ENCODE results near the gene NR1H2.
"Not testable (repeated sequence)": the region's sequence is repeated elsewhere in the genome, so short reads cannot be mapped to it uniquely, and the experiment has no call there.

The NR1H2 gene

GRCh38 chr19:50331221-50331993, 44.9 kb upstream of the NR1H2 start:
- FAIRE-seq, result no peak
- no peak for DNase-seq (ENCODE audit: insufficient read length, low spot score)
- TF ChIP-seq POLR2A (IDR thresholded peaks at IDR 0.05; ENCODE audit: low read depth, low read length) (no peak), TAF1 (IDR thresholded peaks at IDR 0.05; ENCODE audit: low read depth, low read length) (no peak), PAX5 (IDR thresholded peaks at IDR 0.05; ENCODE audit: insufficient read depth, low read length, severe bottlenecking) (no peak), POU2F2 (IDR thresholded peaks at IDR 0.05; ENCODE audit: low read depth, low read length) (no peak), SPI1 (IDR thresholded peaks at IDR 0.05; ENCODE audit: low read depth, low read length) (no peak), POLR2AphosphoS5 (IDR thresholded peaks at IDR 0.05; ENCODE audit: low read depth, low read length) (no peak)

GRCh38 chr19:50331994-50332243, 44.3 kb upstream of the NR1H2 start:
- DNase-seq (ENCODE audit: insufficient read length, low spot score) (no peak), FAIRE-seq (no peak)
- no peak for TF ChIP-seq PAX5 (IDR thresholded peaks at IDR 0.05; ENCODE audit: insufficient read depth, low read length, severe bottlenecking)
- TF ChIP-seq POU2F2 (IDR thresholded peaks at IDR 0.05; ENCODE audit: low read depth, low read length), result 0 out of 2 replicates have a peak, but pooled peaks have one; percentile 21
- no peak for TF ChIP-seq POLR2AphosphoS5 (IDR thresholded peaks at IDR 0.05; ENCODE audit: low read depth, low read length)
- no peak for TF ChIP-seq TAF1 (IDR thresholded peaks at IDR 0.05; ENCODE audit: low read depth, low read length)
- TF ChIP-seq SPI1 (IDR thresholded peaks at IDR 0.05; ENCODE audit: low read depth, low read length), result no peak

GRCh38 chr19:50332244-50333038, 43.8 kb upstream of the NR1H2 start:
- TF ChIP-seq TAF1 (IDR thresholded peaks at IDR 0.05; ENCODE audit: low read depth, low read length) (no peak), PAX5 (IDR thresholded peaks at IDR 0.05; ENCODE audit: insufficient read depth, low read length, severe bottlenecking) (no peak), POLR2AphosphoS5 (IDR thresholded peaks at IDR 0.05; ENCODE audit: low read depth, low read length) (0 out of 2 replicates have a peak, but pooled peaks have one; percentile 28), SPI1 (IDR thresholded peaks at IDR 0.05; ENCODE audit: low read depth, low read length) (peak; percentile 64), POLR2A (IDR thresholded peaks at IDR 0.05; ENCODE audit: low read depth, low read length) (no peak), POU2F2 (IDR thresholded peaks at IDR 0.05; ENCODE audit: low read depth, low read length) (no peak)
- DNase-seq (ENCODE audit: insufficient read length, low spot score), result no peak
- FAIRE-seq, result no peak

GRCh38 chr19:50333235-50333736, 43.0 kb upstream of the NR1H2 start:
- DNase-seq (ENCODE audit: insufficient read length, low spot score), result no peak
- peak; percentile 97 for FAIRE-seq
- TF ChIP-seq TAF1 (IDR thresholded peaks at IDR 0.05; ENCODE audit: low read depth, low read length) (no peak), POU2F2 (IDR thresholded peaks at IDR 0.05; ENCODE audit: low read depth, low read length) (peak; percentile 70), PAX5 (IDR thresholded peaks at IDR 0.05; ENCODE audit: insufficient read depth, low read length, severe bottlenecking) (no peak), SPI1 (IDR thresholded peaks at IDR 0.05; ENCODE audit: low read depth, low read length) (peak; percentile 59), POLR2A (IDR thresholded peaks at IDR 0.05; ENCODE audit: low read depth, low read length) (peak; percentile 16; the same call in 1 of the 2 replicates), POLR2AphosphoS5 (IDR thresholded peaks at IDR 0.05; ENCODE audit: low read depth, low read length) (peak; percentile 71; the same call in 1 of the 2 replicates)

- TF ChIP-seq PAX5 (IDR thresholded peaks at IDR 0.05; ENCODE audit: insufficient read depth, low read length, severe bottlenecking), result no peak
- TF ChIP-seq POLR2AphosphoS5 (IDR thresholded peaks at IDR 0.05; ENCODE audit: low read depth, low read length), result no peak
- no peak for TF ChIP-seq SPI1 (IDR thresholded peaks at IDR 0.05; ENCODE audit: low read depth, low read length)
- TF ChIP-seq POLR2A (IDR thresholded peaks at IDR 0.05; ENCODE audit: low read depth, low read length), result no peak
- no peak for TF ChIP-seq TAF1 (IDR thresholded peaks at IDR 0.05; ENCODE audit: low read depth, low read length)
- no peak; the same call in 1 of the 2 replicates for TF ChIP-seq POU2F2 (IDR thresholded peaks at IDR 0.05; ENCODE audit: low read depth, low read length)
- peak; percentile 73 for DNase-seq (ENCODE audit: insufficient read length, low spot score)
- no peak for FAIRE-seq
Measured at GRCh38 chr19:50333737-50334617, 42.3 kb upstream of the NR1H2 start.

- no peak for DNase-seq (ENCODE audit: insufficient read length, low spot score)
- FAIRE-seq, result no peak
- TF ChIP-seq POLR2AphosphoS5 (IDR thresholded peaks at IDR 0.05; ENCODE audit: low read depth, low read length) (peak; percentile 48; the same call in 1 of the 2 replicates), PAX5 (IDR thresholded peaks at IDR 0.05; ENCODE audit: insufficient read depth, low read length, severe bottlenecking) (no peak), TAF1 (IDR thresholded peaks at IDR 0.05; ENCODE audit: low read depth, low read length) (no peak), SPI1 (IDR thresholded peaks at IDR 0.05; ENCODE audit: low read depth, low read length) (no peak), POLR2A (IDR thresholded peaks at IDR 0.05; ENCODE audit: low read depth, low read length) (peak; percentile 37; the same call in 1 of the 2 replicates)
Measured at GRCh38 chr19:50334741-50335421, 41.4 kb upstream of the NR1H2 start.

GRCh38 chr19:50337031-50337430, 39.2 kb upstream of the NR1H2 start:
- DNase-seq (ENCODE audit: insufficient read length, low spot score); FAIRE-seq: not testable (repeated sequence)

GRCh38 chr19:50340331-50340730, 35.9 kb upstream of the NR1H2 start:
- no peak for FAIRE-seq
- TF ChIP-seq POLR2A (IDR thresholded peaks at IDR 0.05; ENCODE audit: low read depth, low read length), result no peak
- no peak for TF ChIP-seq POU2F2 (IDR thresholded peaks at IDR 0.05; ENCODE audit: low read depth, low read length)
- no peak for DNase-seq (ENCODE audit: insufficient read length, low spot score)

All from GM12891 (cell line).